ENCODE data around the gene ADAMTS17.

DNA sequence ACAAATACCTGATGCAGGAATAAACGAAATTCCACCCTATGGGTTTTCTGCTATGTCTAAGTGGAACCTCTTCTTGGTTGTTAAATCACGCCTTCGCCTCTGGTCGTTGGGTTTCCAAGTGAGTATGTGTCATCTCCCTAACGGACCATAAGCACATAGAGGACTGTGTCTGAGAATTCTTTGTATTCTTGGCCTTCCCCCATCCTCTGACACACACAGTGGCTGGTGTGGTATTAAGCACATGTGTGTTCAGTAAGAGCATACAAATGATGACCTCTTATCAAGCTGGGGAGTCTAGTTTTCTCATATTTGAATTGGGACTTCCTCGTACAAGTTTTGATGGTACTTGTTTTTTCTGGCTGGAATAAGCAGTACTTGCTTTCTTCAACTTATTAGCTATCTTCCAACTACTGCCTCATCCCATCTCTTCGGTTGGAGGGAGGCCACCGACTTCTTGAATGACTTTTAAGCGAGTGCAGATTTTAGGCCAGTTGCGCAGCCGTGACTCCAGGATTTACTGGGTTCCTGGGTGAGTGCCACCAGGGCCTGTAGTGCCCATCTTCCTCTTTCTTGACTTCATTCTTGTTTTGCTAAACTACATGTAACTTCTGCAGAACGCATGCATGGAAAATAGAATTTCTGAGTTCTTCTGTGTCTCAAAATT, 240.2 kb downstream of the ADAMTS17 start:
- TF ChIP-seq, protein P1, sequence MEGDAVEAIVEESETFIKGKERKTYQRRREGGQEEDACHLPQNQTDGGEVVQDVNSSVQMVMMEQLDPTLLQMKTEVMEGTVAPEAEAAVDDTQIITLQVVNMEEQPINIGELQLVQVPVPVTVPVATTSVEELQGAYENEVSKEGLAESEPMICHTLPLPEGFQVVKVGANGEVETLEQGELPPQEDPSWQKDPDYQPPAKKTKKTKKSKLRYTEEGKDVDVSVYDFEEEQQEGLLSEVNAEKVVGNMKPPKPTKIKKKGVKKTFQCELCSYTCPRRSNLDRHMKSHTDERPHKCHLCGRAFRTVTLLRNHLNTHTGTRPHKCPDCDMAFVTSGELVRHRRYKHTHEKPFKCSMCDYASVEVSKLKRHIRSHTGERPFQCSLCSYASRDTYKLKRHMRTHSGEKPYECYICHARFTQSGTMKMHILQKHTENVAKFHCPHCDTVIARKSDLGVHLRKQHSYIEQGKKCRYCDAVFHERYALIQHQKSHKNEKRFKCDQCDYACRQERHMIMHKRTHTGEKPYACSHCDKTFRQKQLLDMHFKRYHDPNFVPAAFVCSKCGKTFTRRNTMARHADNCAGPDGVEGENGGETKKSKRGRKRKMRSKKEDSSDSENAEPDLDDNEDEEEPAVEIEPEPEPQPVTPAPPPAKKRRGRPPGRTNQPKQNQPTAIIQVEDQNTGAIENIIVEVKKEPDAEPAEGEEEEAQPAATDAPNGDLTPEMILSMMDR (IDR thresholded peaks at IDR 0.05): no peak
- TF ChIP-seq POLR2A (IDR thresholded peaks at IDR 0.05): no peak
